GM21381 (cell line): ENCODE data around the gene MKRN1.
"Not testable (repeated sequence)": the region's sequence is repeated elsewhere in the genome, so short reads cannot be mapped to it uniquely, and the experiment has no call there.

Experiments
- ATAC-seq: cut with Tn5 transposase; IDR thresholded peaks from one replicate; pipeline ENCODE4 v1.9.1; 2021; ENCODE audit warnings: mild to moderate bottlenecking, moderate library complexity; ENCODE audit not compliant: unreplicated experiment

The MKRN1 gene, protein sequence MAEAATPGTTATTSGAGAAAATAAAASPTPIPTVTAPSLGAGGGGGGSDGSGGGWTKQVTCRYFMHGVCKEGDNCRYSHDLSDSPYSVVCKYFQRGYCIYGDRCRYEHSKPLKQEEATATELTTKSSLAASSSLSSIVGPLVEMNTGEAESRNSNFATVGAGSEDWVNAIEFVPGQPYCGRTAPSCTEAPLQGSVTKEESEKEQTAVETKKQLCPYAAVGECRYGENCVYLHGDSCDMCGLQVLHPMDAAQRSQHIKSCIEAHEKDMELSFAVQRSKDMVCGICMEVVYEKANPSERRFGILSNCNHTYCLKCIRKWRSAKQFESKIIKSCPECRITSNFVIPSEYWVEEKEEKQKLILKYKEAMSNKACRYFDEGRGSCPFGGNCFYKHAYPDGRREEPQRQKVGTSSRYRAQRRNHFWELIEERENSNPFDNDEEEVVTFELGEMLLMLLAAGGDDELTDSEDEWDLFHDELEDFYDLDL

DNA sequence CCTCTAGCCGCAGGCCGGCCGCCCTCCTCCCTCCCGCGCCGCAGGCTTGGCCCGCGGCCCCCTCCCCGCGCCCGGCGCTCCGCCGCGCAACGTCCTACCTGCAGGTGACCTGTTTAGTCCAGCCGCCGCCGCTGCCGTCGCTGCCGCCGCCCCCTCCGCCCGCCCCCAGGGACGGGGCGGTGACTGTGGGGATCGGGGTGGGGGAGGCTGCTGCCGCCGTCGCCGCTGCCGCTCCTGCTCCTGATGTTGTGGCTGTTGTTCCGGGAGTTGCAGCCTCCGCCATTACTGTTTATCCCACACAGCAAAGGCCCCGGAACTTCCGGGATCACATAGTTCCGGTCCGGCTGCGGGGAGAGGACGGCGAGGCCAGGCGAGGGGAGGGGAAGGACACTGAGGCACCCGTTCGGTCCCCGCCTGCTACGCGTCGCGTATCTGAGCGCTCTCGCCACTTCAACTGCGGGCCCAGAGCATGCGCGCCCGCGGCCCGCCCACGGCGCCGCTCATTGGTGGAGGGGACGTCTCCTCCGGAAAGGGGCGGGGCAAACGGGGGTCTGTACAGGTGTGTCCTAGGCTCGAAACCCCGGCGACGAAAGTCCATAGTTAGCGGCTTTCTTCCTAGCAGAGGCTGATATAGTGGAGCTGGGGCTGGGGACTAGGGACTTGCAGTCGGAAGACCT is at the start of gene MKRN1:
TSS of gene MKRN1 (minus strand) at position 444 of the 677 bp plus-strand sequence. CDS start at position 283, 161 bp downstream.
- peak; percentile 92 for ATAC-seq

DNA sequence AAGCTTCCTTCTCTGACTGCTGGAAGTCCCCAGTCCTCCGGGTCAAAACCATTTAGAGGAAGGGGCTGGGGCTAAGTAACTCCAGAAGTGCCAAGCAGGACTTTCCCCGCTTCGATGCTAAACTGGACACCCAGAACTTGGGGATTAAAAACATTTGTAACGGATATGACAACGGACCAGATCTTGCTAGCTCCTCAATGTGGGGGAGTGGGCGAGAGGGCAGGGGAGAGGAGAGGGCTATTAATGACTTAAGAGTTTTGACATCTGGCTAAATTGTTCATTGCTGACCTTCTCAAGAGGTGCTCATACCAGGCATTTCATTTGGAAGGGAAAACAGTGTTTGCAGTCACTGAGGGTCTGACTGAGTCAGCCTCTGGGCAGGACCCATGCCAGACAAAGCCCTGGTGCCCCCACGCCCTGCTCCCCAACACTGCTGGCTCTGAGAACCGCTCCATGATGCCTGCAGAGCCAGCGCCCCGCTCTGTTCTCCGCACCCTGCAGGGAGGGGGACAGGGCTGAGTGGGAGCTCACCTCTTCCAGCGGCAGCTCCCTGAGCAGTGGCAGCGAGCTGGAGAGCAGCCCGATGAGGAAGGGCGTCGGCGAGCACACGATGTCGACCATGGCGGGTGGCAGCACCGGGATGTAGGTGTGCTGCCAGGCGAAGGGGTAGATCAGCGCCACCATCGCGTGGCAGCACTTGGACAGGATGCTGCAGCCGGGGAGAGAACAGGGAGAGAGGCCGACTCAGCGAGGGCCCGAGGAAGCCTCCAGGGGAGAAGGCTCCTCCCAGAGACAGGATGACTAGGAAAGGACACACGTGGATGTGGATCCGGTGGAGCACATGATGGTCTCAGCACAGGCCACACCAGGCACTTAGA is 47.7 kb upstream of the MKRN1 start:
- ATAC-seq: no peak

- ATAC-seq: no peak
Observed at GRCh38 chr7:140526214-140526613, 46.9 kb upstream of the MKRN1 start.

DNA sequence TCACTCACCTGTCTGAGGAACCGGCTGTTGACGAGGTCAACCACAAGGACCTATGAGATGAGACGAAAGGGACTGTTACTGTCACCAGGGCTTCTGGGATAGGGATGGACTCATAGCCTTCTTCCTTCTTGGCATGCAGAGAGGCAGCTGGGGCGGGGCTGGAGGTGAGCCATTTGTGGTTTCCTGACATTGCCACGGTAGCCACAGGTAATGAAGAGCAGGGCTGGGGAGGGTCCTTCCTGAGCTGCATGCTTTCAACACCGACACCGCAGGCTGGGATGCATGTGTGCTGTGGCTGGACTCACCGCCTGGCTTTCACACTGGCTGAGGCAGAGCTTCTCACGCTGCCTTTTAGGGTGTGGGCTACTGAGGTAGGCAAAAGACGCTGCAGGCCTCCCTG is 46.4 kb upstream of the MKRN1 start:
- ATAC-seq: no peak

DNA sequence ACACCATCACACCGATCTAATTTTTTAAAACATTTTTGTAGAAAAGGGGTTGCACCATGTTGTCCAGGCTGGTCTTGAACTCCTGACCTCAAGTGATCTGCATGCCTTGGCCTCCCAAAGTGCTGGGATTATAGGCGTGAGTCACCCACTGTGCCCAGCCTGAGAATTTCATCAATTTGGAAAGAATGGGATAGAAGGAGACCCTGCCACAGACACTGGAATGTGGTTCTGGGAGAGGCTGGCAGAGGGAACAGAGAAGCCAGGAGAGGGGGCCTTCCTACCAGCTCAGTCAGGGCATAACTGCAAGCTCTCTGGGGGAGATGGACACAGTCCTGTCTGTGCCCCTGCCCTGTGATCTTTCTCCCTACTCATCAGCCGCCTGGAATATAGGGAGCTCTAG is 42.1 kb upstream of the MKRN1 start:
- no peak for ATAC-seq

- ATAC-seq: no peak
Observed at GRCh38 chr7:140519007-140519399, 39.7 kb upstream of the MKRN1 start.

DNA sequence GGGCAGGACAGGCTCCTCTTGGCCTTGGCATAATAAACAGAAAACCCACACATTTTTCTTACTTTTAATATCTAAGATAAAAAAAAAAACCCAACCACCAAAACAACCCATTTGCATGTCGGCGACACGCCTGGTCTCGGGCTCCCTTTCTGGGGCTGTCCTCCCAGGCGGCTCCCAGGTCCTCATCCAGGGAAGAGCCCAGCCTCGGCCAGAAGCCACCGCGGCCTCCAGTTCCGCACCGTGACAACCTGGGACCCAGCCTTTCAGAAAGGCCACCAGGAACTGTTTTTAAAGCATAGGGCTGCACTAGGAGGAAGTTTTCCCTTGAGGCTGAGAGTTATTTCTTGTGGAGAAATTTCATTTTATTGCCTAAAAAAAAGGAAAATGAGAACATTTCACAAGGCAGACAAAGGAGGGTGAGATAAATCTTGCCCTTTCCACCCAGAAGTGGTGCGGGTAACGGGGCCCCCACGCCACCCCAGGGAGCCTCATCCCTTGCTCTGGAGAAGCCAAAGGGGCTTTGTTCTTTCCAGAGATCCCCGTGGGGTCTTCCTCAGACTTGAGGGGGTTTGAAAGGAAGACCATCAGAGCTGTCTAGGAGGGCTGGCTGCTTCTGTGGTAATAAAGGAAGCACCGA is 39.2 kb upstream of the MKRN1 start:
- no peak for ATAC-seq

- ATAC-seq: no peak
Observed at GRCh38 chr7:140517546-140518369, 38.5 kb upstream of the MKRN1 start.

GRCh38 chr7:140512317-140513000 is 33.2 kb upstream of the MKRN1 start:
- ATAC-seq: no peak

GRCh38 chr7:140509789-140510188 is 30.5 kb upstream of the MKRN1 start:
- ATAC-seq: no peak

GRCh38 chr7:140507556-140507955 is 28.3 kb upstream of the MKRN1 start:
- not testable (repeated sequence) for ATAC-seq

- ATAC-seq: no peak
Observed at GRCh38 chr7:140506788-140507464, 27.6 kb upstream of the MKRN1 start.

DNA sequence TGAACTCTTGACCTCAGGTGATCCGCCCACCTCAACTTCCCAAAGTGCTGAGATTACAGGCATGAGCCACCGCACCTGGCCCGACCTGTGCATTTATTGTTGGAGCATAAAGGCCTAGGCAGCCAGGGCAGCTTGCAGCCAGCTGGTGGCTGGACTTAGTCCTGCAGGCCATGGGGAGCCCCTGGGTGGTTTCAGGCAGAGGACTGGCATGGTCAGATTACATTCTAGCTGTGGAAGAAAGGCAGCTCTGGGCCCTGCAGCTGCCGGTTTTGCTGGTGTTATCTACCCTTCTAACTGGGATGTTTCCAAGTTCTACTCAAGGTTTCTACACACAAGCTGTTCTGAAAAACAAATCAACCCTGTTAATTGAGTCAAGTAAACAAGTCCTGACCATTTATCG is 22.7 kb upstream of the MKRN1 start:
- no peak for ATAC-seq

- not testable (repeated sequence) for ATAC-seq
Observed at GRCh38 chr7:140497807-140498206, 18.5 kb upstream of the MKRN1 start.

DNA sequence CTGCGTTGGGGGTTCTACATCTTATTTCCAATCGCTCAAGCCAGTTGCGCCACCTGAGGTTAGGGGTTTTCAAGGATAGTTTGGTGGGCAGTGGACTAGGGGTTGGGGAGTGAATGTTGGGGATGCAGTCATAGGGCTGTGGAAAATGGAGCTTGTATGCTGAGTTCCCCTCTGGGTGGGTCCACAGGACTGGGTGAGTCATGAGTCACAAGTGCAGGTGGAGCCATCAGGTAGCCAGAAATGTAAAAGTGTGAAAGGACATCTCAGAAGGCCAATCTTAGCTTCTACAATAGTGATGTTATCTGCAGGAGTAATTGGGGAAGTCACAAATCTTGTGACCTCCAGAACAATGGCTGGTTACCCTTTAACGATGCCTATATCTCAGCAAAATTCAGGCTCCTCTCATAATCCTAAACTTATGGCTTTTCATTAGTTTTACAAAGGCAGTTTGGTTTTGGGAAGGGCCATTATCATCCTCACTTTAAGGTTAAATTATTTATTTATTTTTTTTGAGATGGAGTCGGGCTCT is 18.0 kb upstream of the MKRN1 start:
- ATAC-seq: no peak

DNA sequence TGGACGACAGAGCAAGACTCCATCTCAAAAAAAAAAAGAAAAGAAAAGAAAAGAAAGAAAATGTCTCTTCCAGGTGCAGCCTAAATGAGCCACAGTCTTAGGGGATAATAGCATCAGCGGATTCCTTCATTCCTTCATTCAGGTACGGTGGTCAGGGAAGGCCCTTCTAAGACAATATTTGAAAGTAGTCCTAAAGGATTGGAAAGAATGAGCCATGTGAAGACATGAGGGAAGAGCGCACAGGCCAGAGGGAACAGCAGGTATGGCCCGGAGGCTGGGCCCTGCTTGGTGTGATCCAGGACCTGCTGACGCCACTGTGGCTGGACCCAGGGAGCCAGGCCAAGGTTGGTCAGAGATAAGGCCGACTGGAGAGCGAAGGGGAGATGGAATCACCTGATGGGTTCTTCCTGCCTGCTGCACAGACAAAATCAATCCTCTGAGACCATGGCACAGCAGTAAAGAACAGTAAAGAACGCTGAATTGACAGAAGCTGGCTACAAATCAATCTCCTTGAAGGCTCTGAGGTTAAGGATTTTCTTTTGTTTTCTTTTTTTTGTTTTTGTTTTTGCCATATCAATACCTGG is 16.3 kb upstream of the MKRN1 start:
- no peak for ATAC-seq

DNA sequence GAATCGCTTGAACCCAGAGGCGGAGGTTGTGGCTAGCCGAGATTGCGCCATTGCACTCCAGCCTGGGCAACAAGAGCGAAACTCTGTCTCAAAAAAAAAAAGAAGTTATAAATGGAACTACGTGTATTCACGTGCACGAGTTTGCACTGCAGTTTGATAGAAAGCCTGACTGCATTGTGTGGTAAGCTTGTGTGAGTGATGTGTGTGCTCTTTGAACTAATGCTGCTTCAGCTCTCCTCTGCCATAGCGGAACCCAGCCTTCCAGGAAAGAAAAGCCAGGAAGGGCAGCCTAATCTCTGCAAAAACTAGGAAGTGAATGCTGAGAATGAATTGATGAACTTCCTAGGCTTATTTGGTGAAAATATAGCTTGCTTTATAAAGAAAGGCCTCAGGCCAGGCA is 15.6 kb upstream of the MKRN1 start:
- no peak for ATAC-seq

DNA sequence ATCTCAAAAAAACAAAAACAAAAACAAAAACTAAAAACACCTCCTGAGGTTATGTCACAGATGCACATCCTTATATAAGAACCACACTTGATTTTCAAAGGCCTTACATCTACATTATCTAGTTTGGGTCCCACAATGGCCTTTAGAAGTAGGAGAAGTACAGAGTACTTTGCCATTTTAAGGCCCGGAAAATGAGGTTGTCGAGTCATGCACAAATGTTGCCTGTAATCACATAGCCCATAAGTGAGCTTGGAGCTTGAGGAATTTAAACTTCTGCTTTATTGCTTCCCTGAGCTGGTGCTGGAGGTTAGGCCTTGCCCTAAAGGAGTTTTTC is 9.7 kb upstream of the MKRN1 start:
- no peak for ATAC-seq
